SK-N-MC (cell line): ENCODE results near the gene GYPE.
"Not testable (repeated sequence)": the region's sequence is repeated elsewhere in the genome, so short reads cannot be mapped to it uniquely, and the experiment has no call there.

ENCODE experiments used
- EZH2 ChIP-seq: fragments of 200-600 bp; sonication (generic); IDR thresholded peaks from one replicate; pipeline ENCODE4 v1.6.1; 2017; ENCODE audit warnings: antibody characterized with exemption
- POLR2AphosphoS5 ChIP-seq: IDR thresholded peaks from 2 replicates; pipeline ENCODE4 v1.6.1; 2012; ENCODE audit warnings: mild to moderate bottlenecking, low read depth, low read length, borderline replicate concordance

DNA sequence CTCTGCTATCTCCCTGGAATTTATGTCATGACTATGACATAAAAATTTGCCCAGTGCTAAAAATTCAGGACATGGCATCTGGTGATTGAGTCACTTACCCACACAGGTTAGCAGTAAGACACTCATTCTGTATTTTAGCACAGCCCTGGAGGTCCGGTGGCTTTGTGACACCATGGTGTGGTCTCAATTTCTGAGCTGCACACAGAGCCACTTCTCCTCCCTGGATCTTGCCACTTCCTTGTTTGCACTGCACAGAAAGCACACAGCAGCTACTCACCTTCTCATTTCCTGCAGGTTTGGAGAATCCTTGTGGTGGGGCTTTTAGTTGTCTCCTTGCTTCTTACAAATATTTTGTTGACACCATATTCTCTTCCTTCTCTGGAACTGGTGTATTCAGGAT is 44.8 kb upstream of the GYPE start:
- TF ChIP-seq POLR2AphosphoS5, EZH2: not testable (repeated sequence)
